Suprapubic skin (tissue), 3 donors: Measurements from ENCODE around the gene MED26.

Source experiments
- CTCF ChIP-seq, 2 donors: fragments of 200-600 bp in 1 of 2; fragments of 450-650 bp in 1 of 2; sonication (generic) in 1 of 2; IDR thresholded peaks; one replicate each; pipeline ENCODE4 v1.5.1; 2016 to 2019; ENCODE audit warnings: antibody characterized with exemption in 2 of 2, mild to moderate bottlenecking in 1 of 2, moderate library complexity in 1 of 2
- EP300 ChIP-seq: sonication (generic); formaldehyde crosslinking; IDR thresholded peaks from one replicate; pipeline ENCODE4 v1.6.1; 2017; ENCODE audit warnings: antibody characterized with exemption
- POLR2A ChIP-seq, 2 donors: fragments of 450-650 bp; IDR thresholded peaks; one replicate each; pipeline ENCODE4 v1.6.1; 2017; ENCODE audit warnings: antibody characterized with exemption in 2 of 2, mild to moderate bottlenecking in 2 of 2, moderate library complexity in 2 of 2

DNA sequence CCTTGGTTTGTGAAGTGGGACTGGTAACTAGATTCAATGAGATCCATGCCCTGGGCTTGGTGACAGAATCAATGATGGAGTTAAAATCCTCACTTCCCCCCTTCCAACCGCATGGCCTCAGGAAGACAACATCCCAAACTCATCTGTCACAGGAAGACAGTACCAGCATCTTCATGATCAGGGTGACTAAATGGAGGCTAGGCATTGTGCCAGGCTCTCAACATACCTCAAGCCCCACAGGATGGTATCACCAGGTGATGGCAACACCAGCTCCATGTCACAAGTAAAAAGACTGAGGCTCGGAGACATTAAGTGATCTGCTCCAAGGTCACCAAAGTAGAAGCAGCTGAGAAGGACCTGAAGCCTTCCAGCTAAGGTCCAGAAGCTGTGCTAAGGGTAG lies 14.2 kb downstream of the MED26 start:
- no peak for TF ChIP-seq CTCF (IDR thresholded peaks at IDR 0.05)
- TF ChIP-seq EP300 = no peak
- TF ChIP-seq POLR2A (IDR thresholded peaks at IDR 0.05) = no peak
